Fibroblast of gingiva (primary cell): ENCODE results near the gene SHC2.
"Not testable (repeated sequence)": the region's sequence is repeated elsewhere in the genome, so short reads cannot be mapped to it uniquely, and the experiment has no call there.

Experiments used
- DNase-seq: peaks from one replicate; pipeline ENCODE4 v3.0.0-alpha.2; 2011; ENCODE audit warnings: low read depth

The SHC2 gene

DNA sequence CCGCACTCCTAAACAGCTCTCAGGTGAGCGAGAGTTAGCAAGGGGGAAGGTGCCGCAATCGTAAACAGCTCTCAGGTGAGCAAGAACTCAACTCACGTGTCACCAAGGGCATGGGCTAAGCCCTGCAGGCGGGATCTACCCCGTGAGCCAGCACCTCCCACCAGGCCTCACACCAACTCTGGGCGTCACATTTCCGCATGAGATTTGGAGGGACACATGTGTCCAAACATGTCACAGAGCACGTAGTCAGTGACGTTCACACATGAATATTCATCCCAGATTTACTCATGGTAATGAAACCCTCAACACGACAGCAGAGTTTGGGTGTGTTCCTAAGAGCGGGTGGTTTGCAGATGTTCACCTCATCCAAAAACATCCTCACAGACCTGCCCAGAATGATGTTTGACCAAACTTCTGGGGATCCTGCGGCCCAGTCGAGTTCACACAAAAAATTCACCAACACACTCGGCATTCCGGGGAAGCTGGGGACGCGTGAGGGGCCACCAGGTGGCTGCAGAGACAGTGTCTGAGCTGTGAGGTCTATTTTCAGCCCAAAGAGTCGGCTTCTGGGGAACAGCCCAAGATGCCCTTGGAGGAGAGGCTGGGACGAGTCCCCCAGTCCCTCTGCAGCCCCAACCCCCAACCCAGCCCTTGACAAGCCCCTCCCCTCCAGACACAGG lies 71.4 kb downstream of the SHC2 start:
- no peak for DNase-seq

DNA sequence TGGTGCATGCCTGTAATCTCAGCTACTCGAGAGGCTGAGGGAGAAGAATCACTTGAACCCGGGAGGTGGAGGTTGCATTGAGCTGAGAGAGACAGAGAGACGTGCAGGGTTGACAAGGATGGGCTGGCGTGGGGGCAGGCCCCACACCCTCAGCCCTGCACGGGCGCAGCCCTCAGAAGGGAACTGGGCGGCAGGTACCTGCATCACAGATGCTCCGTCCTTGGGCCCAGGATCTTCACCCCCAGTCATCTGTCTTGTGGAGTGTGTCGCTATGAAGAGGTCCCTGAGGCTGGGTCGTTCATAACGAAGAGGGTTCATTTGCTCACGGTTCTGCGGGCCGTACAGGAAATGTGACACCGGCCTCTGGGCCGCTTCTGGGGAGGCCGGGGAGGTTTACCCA lies 72.1 kb downstream of the SHC2 start:
- DNase-seq, result no peak

DNA sequence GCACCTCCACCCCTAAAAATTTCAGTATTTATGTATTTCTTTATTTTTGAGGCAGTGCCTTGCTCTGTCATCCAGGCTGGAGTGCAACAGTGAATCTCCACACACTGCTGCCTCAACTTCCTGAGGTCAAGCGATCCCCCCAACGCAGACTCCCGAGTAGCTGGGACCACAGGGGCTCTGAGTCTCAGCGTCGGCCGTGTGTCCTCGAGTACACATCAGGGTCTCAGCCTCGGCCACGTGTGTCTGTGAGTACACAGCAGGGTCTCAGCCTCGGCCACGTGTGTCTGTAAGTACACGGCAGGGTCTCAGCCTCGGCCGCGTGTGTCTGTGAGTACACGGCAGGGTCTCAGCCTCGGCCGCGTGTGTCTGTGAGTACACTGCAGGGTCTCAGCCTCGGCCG lies 73.1 kb downstream of the SHC2 start:
- no peak for DNase-seq

DNA sequence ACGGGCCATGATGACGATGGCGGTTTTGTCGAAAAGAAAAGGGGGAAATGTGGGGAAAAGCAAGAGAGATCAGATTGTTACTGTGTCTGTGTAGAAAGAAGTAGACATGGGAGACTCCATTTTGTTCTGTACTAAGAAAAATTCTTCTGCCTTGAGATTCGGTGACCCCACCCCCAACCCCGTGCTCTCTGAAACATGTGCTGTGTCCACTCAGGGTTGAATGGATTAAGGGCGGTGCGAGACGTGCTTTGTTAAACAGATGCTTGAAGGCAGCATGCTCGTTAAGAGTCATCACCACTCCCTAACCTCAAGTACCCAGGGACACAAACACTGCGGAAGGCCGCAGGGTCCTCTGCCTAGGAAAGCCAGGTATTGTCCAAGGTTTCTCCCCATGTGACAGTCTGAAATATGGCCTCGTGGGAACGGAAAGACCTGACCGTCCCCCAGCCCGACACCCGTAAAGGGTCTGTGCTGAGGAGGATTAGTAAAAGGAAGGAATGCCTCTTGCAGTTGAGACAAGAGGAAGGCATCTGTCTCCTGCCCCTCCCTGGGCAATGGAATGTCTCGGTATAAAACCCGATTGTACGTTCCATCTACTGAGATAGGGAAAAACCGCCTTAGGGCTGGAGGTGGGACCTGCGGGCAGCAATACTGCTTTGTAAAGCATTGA lies 74.1 kb downstream of the SHC2 start:
- not testable (repeated sequence) for DNase-seq

DNA sequence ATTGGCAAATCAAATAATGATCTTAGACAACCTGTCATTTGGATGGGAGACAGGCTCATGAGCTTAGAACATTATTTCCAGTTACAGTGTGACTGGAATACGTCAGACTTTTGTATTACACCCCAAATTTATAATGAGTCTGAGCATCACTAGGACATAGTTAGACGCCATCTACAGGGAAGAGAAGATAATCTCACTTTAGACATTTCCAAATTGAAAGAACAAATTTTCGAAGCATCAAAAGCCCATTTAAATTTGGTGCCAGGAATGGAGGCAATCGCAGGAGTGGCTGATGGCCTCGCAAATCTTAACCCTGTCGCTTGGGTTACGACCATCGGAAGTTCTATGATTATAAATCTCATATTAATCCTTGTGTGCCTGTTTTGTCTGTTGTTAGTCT lies 74.6 kb downstream of the SHC2 start:
- DNase-seq, result not testable (repeated sequence)

DNA sequence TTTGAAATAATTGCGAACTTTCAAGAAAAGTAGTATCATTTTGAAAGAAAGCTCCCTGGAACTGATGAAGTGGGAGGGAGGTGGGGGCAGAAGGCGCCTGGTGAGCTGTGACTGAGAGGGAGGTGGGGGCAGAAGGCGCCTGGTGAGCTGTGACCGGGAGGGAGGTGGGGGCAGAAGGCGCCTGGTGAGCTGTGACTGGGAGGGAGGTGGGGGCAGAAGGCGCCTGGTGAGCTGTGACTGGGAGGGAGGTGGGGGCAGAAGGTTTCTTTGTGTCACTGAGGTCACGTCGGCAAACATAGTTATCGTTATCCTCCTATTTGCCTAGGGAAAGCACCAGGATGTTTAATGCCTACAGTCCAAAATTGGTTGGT lies 76.0 kb downstream of the SHC2 start:
- DNase-seq, result no peak

DNA sequence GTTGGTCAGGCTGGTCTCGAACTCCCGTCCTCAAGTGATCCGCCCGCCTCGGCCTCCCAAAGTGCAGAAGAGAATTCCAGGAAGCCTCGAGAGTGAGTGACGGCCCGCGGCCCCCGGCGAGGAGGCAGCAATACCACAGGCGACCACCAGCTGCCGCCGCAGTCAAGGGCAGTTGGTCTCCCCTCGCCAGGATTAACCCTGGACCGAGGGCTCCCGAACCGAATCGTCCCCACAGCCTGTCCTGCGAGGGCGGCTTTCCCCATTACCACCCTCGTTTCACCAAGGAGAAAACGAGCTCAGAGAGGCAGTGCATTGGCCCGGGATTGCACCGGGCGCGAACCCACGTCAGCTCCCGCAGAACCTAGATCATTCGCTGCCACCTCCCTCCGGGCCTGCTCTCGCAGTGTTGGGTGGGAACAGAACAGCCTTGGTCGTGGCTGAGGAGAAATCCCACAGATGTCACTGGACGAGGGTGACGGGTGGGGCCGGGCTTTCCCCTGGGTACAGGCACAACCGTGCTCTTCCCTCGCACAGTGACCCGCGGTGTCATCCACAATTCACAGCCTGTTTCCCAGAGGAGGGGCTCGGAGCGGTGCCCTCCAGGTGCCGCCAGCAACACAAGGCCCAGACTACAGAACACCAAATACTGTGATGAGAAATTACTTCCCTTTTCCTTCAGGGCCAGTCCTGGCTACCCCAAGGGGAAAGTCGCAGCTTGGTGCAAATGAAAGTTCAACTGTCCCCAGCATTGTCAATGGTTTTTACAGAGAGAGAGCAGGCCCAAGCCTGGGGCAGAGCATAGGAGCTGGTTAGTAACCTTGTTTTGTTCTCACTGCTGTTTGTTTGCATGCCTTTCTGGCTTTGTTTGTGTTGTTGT lies 76.7 kb downstream of the SHC2 start:
- no peak for DNase-seq

DNA sequence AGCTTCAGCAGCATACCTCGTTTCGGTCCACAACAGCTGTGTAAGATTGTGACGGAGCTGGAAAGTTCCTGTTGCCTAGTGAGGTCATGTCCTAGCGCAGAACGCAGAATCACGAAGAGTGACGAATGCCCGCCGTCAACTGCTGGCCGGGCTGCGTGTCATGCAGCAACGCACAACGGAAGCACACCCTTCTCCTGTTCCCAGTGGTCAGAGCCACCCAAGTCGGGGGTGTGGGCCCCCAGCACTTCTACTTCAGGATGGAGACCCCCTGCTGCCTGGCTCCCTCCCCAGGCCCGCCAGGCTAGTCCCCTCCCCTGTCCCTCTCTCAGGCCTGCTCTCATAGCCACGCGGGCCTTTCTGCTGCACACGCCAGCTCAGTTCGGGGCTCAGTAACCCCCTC lies 77.8 kb downstream of the SHC2 start:
- DNase-seq, result no peak

DNA sequence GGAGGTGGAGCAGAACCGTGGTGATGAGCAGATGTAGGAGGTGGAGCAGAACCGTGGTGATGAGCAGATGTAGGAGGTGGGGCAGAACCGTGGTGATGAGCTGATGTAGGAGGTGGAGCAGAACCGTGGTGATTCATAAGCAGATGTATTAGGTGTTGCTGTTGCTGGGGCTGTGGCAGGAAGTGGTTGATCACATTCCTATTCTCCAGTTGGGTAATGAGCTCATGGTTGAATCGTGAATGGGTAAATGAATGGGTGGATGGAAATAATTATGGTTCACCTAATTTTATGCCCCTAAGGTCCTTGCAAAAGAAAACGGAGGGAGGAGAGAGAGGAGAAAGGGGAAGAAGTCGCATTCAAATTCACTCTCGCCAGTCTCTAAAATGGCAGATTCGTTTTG lies 78.3 kb downstream of the SHC2 start:
- peak; percentile 62 for DNase-seq

DNA sequence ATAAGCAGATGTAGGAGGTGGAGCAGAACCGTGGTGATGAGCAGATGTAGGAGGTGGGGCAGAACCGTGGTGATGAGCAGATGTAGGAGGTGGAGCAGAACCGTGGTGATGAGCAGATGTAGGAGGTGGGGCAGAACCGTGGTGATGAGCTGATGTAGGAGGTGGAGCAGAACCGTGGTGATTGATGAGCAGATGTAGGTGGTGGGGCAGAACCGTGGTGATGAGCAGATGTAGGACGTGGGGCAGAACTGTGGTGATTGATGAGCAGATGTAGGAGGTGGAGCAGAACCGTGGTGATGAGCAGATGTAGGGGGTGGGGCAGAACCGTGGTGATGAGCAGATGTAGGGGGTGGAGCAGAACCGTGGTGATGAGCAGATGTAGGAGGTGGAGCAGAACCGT lies 78.9 kb downstream of the SHC2 start:
- not testable (repeated sequence) for DNase-seq

DNA sequence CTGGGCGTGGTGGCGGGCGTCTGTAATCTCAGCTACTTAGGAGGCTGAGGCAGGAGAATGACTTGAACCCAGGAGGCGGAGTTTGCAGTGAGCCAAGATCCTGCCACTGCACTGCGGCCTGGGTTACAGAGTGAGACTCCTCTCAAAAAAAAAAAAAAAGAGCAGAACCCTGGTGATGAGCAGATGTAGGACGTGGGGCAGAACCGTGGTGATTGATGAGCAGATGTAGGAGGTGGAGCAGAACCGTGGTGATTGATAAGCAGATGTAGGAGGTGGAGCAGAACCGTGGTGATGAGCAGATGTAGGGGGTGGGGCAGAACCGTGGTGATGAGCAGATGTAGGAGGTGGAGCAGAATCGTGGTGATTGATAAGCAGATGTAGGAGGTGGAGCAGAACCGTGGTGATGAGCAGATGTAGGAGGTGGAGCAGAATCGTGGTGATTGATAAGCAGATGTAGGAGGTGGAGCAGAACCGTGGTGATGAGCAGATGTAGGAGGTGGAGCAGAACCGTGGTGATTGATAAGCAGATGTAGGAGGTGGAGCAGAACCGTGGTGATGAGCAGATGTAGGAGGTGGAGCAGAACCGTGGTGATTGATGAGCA lies 80.1 kb downstream of the SHC2 start:
- not testable (repeated sequence) for DNase-seq

DNA sequence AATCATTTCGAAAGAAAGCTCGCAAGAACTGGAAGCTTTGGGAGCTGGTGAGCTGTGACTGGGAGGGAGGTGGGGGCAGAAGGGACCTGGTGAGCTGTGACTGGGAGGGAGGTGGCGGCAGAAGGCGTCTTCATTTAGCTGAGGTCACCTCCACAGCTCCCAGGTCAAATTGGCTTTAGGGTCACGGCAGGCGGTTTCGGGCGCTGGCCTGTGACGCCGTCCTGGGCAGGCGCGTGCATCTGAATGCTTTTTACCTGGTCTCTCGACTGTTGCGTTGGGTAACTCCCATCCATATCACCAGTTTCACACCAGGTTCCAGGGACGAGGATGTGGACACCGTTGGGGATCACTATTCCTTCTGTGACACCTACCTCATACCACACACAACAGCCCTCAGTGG lies 81.0 kb downstream of the SHC2 start:
- no peak for DNase-seq

DNA sequence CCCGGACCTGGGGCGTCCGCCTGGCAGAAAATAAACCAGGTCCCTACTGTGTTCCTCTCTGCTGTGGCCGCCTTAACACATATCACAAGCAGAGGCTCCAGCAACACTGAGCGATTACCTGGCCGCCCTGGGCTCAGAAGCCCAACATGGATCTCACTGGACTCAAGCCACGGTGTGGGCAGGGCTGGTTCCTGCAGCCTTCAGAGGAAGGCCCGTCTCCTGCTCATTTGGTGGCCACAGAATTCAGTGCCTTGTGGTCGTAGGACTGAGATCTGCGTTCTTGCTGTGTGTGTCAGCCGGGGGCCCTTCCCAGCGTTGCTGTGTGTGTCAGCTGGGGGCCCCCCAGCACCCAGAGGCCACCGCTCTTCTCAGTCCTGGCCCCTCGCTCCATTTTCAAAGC lies 82.1 kb downstream of the SHC2 start:
- DNase-seq, result no peak

DNA sequence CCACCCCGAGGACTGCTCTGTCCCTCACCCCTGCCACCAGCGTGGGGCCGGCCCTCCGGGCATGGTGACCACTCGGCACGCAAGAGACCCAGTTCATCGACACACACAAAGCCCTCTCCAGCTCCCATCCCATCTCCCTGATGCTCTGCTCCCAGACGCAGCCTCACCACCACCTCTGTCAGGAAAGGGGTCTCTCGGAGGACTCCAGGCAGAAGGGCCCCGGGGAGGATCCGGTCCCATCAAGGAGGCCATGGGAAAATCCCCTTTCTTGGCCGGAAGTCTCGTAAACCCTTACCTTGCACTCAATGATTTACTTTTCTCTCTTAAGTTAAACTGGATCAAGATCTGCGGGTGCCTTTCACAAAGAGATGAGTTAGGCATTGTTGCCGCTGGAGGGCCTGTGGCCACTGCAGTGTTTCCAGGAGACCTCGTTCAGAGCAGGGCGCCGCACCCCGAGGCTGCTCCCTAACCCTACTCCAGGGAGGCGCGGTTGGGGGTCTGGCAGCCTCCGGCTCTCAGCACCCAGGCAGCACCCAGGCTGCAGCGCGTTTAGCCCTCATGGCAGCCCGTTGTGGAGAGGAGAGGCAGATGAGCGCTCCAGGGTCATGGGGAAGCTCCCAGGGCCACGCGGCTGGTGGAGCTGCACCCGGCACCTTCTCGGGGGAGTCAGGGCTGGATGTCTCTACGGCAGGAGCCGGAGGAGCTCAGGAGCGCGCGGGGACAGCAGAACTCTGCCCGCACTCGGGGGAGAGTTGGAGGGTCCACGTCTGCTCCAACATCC lies 82.8 kb downstream of the SHC2 start:
- DNase-seq, result no peak

DNA sequence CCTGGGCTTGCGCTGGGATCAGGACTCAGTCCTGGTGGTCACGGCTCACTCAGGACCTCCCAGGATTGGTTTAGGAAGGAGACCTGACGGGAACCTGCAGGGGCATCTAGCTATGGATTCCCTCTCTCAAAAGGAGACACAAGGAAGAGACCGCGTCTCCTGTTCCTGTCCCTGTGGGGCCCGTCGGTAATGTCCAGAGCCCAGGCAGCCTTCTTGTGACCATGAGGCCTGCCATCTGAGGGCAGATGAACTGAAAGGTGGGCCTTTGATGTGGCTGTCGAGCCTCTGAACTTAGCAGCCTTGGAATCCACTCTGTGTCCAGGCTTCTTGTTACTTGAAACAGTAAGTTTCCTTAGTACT lies 84.7 kb downstream of the SHC2 start:
- no peak for DNase-seq

DNA sequence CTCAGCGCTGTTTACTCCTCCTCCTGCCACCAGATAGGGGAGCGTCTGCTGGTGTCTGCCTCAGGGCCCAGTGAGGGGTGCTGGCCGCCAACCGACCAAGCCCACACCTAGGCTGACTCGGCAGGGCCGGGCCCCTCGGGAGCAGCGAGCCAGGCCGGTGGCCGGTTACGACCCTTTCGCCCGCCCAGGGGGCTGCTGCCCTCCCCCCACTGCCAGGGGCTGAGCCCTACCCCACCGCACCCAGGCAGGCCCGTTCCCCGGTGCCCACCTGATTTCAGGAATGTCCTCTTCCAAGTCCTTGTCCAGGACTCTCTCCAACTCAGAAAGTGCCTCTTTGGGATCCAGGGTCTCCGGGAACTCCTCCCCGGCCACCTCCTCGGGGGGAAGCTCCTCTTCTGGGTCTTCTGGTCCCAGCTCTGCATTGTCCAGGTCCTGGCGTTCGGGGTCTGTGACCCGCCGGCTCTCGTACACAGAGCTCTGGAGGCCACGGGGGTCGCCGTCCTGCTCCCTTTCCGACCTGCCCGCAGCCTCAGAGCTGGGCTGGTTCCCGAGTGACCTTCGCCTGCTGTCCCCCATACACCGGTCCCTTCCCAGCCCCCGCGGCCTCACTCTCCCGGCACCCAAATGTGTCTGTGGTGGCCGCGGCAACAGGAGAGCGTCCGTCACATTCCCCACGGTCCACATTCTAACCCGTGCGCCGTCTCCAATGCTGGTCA lies 85.3 kb downstream of the SHC2 start:
- no peak for DNase-seq

DNA sequence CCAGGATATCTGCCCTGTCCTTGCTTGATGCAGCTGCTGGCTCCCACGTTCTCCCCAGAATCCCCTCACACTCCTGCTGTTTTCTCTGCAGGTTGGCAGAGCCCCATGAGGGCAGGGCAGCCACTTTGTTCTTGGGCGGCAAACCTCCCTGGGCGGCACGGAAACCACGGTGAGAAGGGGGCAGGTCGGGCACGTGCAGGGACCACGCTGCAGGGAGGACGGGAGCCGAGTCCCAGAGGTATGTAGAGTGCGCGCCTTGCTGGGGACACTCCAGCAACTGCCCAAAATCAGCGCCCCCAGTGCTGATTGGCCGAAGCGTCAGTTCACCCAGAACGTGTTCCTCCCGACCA lies 86.0 kb downstream of the SHC2 start:
- no peak for DNase-seq

DNA sequence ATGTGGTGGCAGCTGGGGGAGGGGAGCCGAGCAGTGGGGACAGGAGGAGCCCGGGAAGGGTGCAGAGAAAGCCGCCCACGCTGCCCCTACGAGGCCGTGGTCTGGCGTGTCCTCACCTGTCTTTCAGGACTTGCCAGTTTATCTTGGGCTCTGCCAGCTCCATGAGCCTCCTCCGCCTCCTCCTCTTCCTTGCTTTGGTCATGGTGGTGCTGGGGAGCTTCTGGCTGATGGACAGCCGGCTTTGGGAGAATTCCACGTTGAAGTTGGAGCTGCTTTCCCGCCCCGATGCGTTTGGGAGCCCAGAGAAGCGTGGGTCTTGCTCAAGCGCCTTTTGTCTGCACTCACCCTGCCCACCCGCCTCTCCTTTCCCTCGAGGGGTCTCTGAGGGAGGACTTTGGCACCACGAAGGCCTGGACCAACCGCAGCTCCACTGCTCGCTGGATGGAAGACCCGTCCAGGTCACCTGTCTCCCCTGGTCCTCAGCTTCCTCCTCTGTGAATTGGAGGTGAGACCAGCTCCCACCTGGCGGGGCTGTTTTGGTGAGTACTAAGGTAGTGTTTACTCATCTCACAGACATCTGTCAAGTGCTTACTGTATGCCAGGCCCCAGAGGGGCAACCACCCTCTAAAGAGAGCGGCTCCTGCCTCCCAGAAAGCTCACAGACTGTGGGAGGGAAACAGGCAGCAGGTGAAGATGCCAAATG lies 86.5 kb downstream of the SHC2 start:
- DNase-seq, result no peak

DNA sequence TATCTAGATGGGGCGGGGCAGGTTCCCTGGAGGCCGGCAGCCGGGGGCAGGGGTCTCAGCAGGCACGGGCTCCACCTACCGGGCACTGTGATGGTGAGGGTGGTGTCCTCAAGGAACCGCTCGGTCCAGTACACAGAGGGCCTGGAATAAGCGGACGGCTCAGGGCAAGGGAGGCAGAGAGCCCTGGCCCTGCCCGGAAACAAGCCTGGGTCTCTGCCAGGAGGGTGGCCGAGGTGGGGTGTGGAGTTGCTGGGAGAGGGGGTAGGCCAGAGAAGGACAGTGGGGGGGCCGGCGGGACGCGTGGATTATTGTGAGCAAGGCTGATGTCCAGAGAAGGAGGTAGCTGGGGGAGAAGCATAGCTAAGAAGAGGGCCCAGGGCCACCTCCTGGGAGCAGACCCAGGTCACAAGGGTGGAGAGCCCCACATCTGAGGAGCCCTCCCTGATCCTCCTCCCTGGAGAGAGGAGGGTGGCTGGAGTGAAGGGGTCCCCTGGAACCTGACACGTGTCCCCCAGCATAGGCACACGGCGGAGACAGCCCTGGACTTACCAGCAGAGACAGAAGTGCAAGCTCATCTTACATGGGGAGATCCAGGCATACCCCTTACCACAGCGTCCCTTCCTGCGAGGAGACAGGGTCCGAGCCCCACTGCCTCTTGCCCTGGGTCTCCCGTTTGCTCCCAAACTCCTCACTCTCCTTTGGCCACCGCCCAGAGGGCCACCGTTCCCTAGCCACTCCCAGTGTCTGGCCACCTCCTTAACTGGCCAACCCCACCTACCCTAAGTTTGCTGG lies 87.2 kb downstream of the SHC2 start:
- DNase-seq, result no peak

DNA sequence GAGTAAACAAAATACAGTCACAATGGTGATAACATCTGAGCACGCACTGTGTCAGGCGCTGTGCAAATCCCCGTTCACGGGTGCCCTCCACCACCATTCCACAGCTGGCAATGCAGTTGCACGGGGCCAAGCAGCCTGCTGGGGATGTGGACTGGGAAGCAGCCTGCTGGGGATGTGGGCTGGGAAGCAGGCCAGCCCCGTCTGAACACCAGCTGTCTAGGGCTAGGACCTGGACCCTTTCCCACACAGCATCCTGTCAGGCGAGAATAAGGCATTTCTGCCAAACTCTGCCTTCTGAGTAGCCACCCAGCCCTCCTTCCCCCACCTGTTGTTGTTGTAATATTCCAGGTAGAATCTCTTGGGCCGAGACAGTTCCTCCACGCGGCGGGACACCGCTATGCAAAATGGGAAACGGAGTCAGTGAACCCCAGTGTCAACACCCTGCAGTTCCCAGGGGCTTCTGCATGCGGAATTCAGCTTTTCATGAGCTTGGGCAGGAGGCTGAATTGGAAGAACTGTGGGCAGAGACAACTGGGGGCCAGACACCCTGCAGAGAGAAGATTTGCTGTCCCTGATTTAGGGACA lies 88.4 kb downstream of the SHC2 start:
- peak; percentile 81 for DNase-seq
